ENCODE results near the gene AP5S1. TPM values are rescaled to one million over a fixed set of nuclear protein-coding genes. Genes with fewer than 3 reads are reported as not detected.

The AP5S1 gene
- total RNA-seq, 4 donors from 2014 or later = 9.4 to 20.7 (median 14.9) TPM

DNA sequence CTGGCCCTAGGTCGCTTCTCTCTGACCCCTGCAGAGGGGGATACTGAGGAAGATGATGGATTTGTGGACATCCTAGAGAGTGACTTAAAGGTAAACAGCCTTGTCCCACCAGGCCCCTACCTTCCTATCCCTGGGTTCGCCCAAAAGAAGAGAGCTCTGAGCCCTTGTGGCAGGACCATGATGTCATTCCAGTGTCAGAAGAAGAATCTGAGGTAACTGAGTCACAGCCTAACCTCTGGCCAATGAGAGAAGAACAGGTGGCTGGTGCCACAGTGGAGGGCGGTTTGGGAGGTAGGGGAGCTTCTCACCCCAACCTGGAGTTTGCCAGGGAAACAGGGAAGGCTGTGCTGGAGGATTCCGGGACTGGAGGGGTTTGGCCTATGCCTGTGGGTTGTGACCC is 19.0 kb upstream of the AP5S1 start:
- 92 to 96% methylated on average over 3 to 4 of the region's 4 CpGs for WGBS, 2 donors
- peaks cover 0 to 71% (median 3%) of the 10 kb centered on the region in 3 donors for H3K36me3 ChIP-seq
- no peak for TF ChIP-seq EP300 (IDR thresholded peaks at IDR 0.05)
- no peak for TF ChIP-seq POLR2A (IDR thresholded peaks at IDR 0.05)
- TF ChIP-seq, protein P1, sequence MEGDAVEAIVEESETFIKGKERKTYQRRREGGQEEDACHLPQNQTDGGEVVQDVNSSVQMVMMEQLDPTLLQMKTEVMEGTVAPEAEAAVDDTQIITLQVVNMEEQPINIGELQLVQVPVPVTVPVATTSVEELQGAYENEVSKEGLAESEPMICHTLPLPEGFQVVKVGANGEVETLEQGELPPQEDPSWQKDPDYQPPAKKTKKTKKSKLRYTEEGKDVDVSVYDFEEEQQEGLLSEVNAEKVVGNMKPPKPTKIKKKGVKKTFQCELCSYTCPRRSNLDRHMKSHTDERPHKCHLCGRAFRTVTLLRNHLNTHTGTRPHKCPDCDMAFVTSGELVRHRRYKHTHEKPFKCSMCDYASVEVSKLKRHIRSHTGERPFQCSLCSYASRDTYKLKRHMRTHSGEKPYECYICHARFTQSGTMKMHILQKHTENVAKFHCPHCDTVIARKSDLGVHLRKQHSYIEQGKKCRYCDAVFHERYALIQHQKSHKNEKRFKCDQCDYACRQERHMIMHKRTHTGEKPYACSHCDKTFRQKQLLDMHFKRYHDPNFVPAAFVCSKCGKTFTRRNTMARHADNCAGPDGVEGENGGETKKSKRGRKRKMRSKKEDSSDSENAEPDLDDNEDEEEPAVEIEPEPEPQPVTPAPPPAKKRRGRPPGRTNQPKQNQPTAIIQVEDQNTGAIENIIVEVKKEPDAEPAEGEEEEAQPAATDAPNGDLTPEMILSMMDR (IDR thresholded peaks at IDR 0.05) = no peak
- H3K27ac ChIP-seq = peak overlapping the region in 1 of 4 donors; percentile 38
- no peaks in the 10 kb centered on the region for H3K27me3 ChIP-seq
- no peak for DNase-seq (ENCODE audit: low spot score in 2 of 2)
- no peaks in the 10 kb centered on the region for H3K9me3 ChIP-seq
- H3K4me3 ChIP-seq = no peak overlapping the region
- H3K4me1 ChIP-seq = peaks cover 0 to 62% (median 35%) of the 10 kb centered on the region in 4 donors

DNA sequence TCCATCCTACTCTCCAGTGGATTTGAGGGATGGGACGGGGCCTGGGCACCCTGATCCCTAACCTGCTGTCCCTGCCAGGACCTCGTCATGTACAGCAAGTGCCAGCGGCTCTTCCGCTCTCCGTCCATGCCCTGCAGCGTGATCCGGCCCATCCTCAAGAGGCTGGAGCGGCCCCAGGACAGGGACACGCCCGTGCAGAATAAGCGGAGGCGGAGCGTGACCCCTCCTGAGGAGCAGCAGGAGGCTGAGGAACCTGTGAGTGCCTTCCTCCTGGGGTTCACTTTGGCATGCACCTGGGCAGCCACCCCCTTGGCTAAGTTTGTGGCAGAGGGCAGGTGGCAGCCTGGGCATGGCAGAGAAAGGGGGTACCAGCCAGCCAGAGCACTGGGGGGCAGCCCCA is 18.5 kb upstream of the AP5S1 start:
- peaks cover 0 to 61% (median 36%) of the 10 kb centered on the region in 4 donors for H3K4me1 ChIP-seq
- TF ChIP-seq, protein P1 (IDR thresholded peaks at IDR 0.05) = no peak
- TF ChIP-seq EP300 (IDR thresholded peaks at IDR 0.05) = no peak
- TF ChIP-seq POLR2A (IDR thresholded peaks at IDR 0.05) = no peak
- peaks cover 0 to 71% (median 3%) of the 10 kb centered on the region in 3 donors for H3K36me3 ChIP-seq
- H3K4me3 ChIP-seq = no peak overlapping the region
- no peaks in the 10 kb centered on the region for H3K9me3 ChIP-seq
- H3K27ac ChIP-seq = peak overlapping the region in 1 of 4 donors; percentile 38
- no peak for DNase-seq (ENCODE audit: low spot score in 2 of 2)
- WGBS, 2 donors = 92 to 98% methylated on average over 13 of the region's 13 CpGs
- no peaks in the 10 kb centered on the region for H3K27me3 ChIP-seq

DNA sequence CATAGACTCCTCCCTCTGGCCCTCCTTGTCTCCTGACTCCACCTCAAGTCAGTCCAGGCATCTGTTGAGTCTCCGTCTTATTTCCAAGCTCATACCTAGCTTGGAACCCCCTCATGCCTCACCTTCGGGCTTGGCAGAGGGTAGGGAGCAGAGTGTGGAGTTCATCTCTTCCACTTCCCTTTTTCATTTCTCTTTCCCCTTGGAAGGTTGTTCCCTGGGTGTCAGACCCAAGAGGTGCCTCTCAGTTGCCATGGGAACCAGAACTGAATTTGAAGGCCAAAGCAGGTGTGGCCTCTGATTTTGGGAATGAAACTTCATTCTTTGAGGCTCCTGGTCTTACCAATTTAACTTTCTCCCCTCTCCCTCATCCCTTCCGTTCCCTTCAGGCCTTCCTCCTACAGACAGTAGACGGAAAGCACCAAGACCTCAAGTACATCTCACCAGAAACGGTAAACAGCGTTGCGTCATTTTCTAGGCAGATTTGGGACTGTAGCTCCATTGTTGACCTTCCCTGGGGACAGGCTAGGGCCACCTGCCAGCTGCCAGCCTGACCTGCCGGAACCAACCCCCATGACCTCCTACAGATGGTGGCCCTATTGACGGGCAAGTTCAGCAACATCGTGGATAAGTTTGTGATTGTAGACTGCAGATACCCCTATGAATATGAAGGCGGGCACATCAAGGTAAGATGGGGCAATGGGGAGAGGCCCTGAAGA is 17.7 kb upstream of the AP5S1 start:
- TF ChIP-seq, protein P1 (IDR thresholded peaks at IDR 0.05) = no peak
- TF ChIP-seq POLR2A (IDR thresholded peaks at IDR 0.05) = no peak
- no peak for TF ChIP-seq EP300 (IDR thresholded peaks at IDR 0.05)
- Histone ChIP-seq H3K27me3 (no peaks in the 10 kb centered on the region), H3K4me1 (peaks cover 5 to 61% (median 36%) of the 10 kb centered on the region in 4 donors), H3K36me3 (peaks cover 0 to 71% (median 3%) of the 10 kb centered on the region in 3 donors), H3K4me3 (no peak overlapping the region), H3K27ac (peak overlapping the region in 3 of 4 donors; percentile 20 to 38 (median 33)), H3K9me3 (no peaks in the 10 kb centered on the region)
- 85 to 94% methylated on average over 11 of the region's 11 CpGs for WGBS, 2 donors
- no peak for DNase-seq (ENCODE audit: low spot score in 2 of 2)

DNA sequence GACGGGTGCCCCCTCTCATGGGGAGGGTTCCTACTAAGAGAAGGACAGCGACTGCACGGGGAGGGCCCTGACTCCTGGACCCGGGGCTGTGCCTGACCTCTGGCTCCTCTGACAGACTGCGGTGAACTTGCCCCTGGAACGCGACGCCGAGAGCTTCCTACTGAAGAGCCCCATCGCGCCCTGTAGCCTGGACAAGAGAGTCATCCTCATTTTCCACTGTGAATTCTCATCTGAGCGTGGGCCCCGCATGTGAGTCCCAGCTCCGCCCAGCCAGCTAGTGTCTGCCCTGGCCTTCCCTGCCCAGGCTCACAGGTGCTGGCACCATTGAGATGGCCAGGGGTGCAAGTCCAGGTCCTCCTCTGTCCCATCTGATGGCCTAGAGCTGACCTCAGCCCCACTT is 17.1 kb upstream of the AP5S1 start:
- Histone ChIP-seq H3K27ac (peak overlapping the region in 2 of 4 donors; percentile 20 to 38), H3K27me3 (no peaks in the 10 kb centered on the region), H3K4me1 (peaks cover 5 to 61% (median 40%) of the 10 kb centered on the region in 4 donors), H3K9me3 (no peaks in the 10 kb centered on the region), H3K4me3 (no peak overlapping the region), H3K36me3 (peaks cover 0 to 71% (median 3%) of the 10 kb centered on the region in 3 donors)
- no peak for DNase-seq (ENCODE audit: low spot score in 2 of 2)
- WGBS, 2 donors = 87 to 88% methylated on average over 14 of the region's 14 CpGs
- TF ChIP-seq, protein P1 (IDR thresholded peaks at IDR 0.05) = no peak
- TF ChIP-seq EP300 (IDR thresholded peaks at IDR 0.05) = no peak
- TF ChIP-seq POLR2A (IDR thresholded peaks at IDR 0.05) = no peak

DNA sequence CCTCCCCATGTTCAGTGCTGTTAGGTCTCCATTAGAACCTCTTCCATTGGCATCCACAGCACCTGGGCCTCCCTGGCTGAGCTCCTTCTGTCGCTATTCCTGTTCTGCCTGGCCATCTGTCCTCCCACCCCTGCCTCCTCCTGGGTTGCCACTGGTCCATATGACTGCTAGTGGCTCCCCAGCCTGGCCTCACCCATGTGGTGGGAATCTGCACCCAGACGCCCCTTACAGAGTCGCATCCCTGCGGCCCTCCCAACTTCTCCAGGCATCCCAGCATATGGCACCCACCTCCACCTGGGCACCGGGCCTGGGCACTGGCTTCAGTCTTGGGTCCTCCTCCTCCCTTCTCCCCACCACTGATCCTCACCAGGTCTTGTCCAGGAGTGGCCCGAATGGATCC is 16.5 kb upstream of the AP5S1 start:
- H3K4me1 ChIP-seq = peaks cover 5 to 61% (median 40%) of the 10 kb centered on the region in 4 donors
- 85 to 92% methylated on average over 6 of the region's 6 CpGs for WGBS, 2 donors
- no peaks in the 10 kb centered on the region for H3K27me3 ChIP-seq
- no peaks in the 10 kb centered on the region for H3K9me3 ChIP-seq
- peak overlapping the region in 1 of 4 donors; percentile 96 for H3K27ac ChIP-seq
- peaks cover 0 to 70% (median 3%) of the 10 kb centered on the region in 3 donors for H3K36me3 ChIP-seq
- TF ChIP-seq, protein P1 (IDR thresholded peaks at IDR 0.05) = no peak
- TF ChIP-seq EP300 (IDR thresholded peaks at IDR 0.05) (no peak), POLR2A (IDR thresholded peaks at IDR 0.05) (no peak)
- H3K4me3 ChIP-seq = no peak overlapping the region
- no peak for DNase-seq (ENCODE audit: low spot score in 2 of 2)
